Measurements from ENCODE around the gene LILRB2. TPM values are rescaled to one million over a fixed set of nuclear protein-coding genes. Genes with fewer than 3 reads are reported as not detected.
"Not testable (repeated sequence)": the region's sequence is repeated elsewhere in the genome, so short reads cannot be mapped to it uniquely, and the experiment has no call there.

The LILRB2 gene
- not detected in 2 replicates for total RNA-seq (ENCODE audit: low replicate concordance)

- TF ChIP-seq CTCF (IDR thresholded peaks at IDR 0.05; ENCODE audit: insufficient read depth, low read length) = no peak
- H3K4me3 ChIP-seq (ENCODE audit: low read depth, low read length) = no peak within 1 kb of the TSS
- no peak for DNase-seq (ENCODE audit: low read depth)
Measured at GRCh38 chr19:54281007-54281728, at the start of gene LILRB2. TSS of gene LILRB2 (minus strand) at chr19:54281110. CDS start at chr19:54280496, 614 bp downstream.

- DNase-seq (ENCODE audit: low read depth) = no peak
- no peak overlapping the region for H3K4me3 ChIP-seq (ENCODE audit: low read depth, low read length)
- TF ChIP-seq CTCF (IDR thresholded peaks at IDR 0.05; ENCODE audit: insufficient read depth, low read length) = no peak
Measured at GRCh38 chr19:54329476-54330165, 48.7 kb upstream of the LILRB2 start.

- DNase-seq (ENCODE audit: low read depth); H3K4me3 ChIP-seq (ENCODE audit: low read depth, low read length): not testable (repeated sequence)
Measured at GRCh38 chr19:54328781-54329180, 47.9 kb upstream of the LILRB2 start.

GRCh38 chr19:54325631-54326030 is 44.7 kb upstream of the LILRB2 start:
- H3K4me3 ChIP-seq (ENCODE audit: low read depth, low read length) = no peak overlapping the region
- no peak for DNase-seq (ENCODE audit: low read depth)
- no peak for TF ChIP-seq CTCF (IDR thresholded peaks at IDR 0.05; ENCODE audit: insufficient read depth, low read length)

GRCh38 chr19:54325194-54325621 is 44.3 kb upstream of the LILRB2 start:
- peak; percentile 81 for TF ChIP-seq CTCF (IDR thresholded peaks at IDR 0.05; ENCODE audit: insufficient read depth, low read length)
- peak; percentile 30 for DNase-seq (ENCODE audit: low read depth)
- no peak overlapping the region for H3K4me3 ChIP-seq (ENCODE audit: low read depth, low read length)

- H3K4me3 ChIP-seq (ENCODE audit: low read depth, low read length) = no peak overlapping the region
- DNase-seq (ENCODE audit: low read depth) = no peak
- TF ChIP-seq CTCF (IDR thresholded peaks at IDR 0.05; ENCODE audit: insufficient read depth, low read length) = no peak
Measured at GRCh38 chr19:54324071-54324470, 43.2 kb upstream of the LILRB2 start.

- not testable (repeated sequence) for DNase-seq (ENCODE audit: low read depth)
Measured at GRCh38 chr19:54322934-54323333, 42.0 kb upstream of the LILRB2 start.

GRCh38 chr19:54322295-54322694 is 41.4 kb upstream of the LILRB2 start:
- not testable (repeated sequence) for H3K4me3 ChIP-seq (ENCODE audit: low read depth, low read length); DNase-seq (ENCODE audit: low read depth)

More at GRCh38 chr19:54322934-54323333, 42.0 kb upstream of the LILRB2 start:
- H3K4me3 ChIP-seq (ENCODE audit: low read depth, low read length) = not testable (repeated sequence)
